ENCODE results near the gene SPATA6. TPM values are rescaled to one million over a fixed set of nuclear protein-coding genes. Genes with fewer than 3 reads are reported as not detected.

SPATA6 gene
- total and polyA plus RNA-seq, 4 donors: 1.1 to 5.5 (median 2.4) TPM

GRCh38 chr1:48495911-48496310 lies 23.9 kb upstream of the SPATA6 start:
- 97% methylated on average over 3 of the region's 3 CpGs for WGBS
- Histone ChIP-seq H3K27ac (ENCODE audit: low read depth in 1 of 2, low read length in 2 of 2) (no peak overlapping the region), H3K27me3 (ENCODE audit: control insufficient read depth in 4 of 4, insufficient read depth in 4 of 4, low read length in 3 of 4) (no peaks in the 10 kb centered on the region), H3K36me3 (ENCODE audit: control insufficient read depth in 4 of 4, insufficient read depth in 3 of 4, low read depth in 1 of 4, low read length in 3 of 4) (no peaks in the 10 kb centered on the region), H3K4me3 (ENCODE audit: low read depth in 1 of 3, low read length in 3 of 3) (no peak overlapping the region), H3K9ac (ENCODE audit: low read depth in 1 of 2, low read length in 2 of 2) (no peak overlapping the region), H3K9me3 (ENCODE audit: control insufficient read depth in 4 of 4, low read length in 3 of 4) (no peaks in the 10 kb centered on the region), H3K4me1 (ENCODE audit: control insufficient read depth in 4 of 4, insufficient read depth in 4 of 4, low read length in 3 of 4) (peaks cover 0 to 5% (median 1%) of the 10 kb centered on the region in 4 donors)
- TF ChIP-seq REST (IDR thresholded peaks at IDR 0.05) (no peak), TAF1 (conservative IDR thresholded peaks at IDR 0.05) (no peak), RXRA (IDR thresholded peaks at IDR 0.05) (no peak), ATF3 (IDR thresholded peaks at IDR 0.05) (no peak), JUND (IDR thresholded peaks at IDR 0.05) (no peak), CTCF (IDR thresholded peaks at IDR 0.05; ENCODE audit: low read depth, low read length, missing input control) (no peak), MAX (IDR thresholded peaks at IDR 0.05) (no peak), HNF4G (IDR thresholded peaks at IDR 0.05) (no peak)
- no peak for DNase-seq (ENCODE audit: low spot score)

- 89% methylated on average over 1 of the region's 1 CpG for WGBS
- no peak for DNase-seq (ENCODE audit: low spot score)
- no peak overlapping the region for H3K27ac ChIP-seq (ENCODE audit: low read depth in 1 of 2, low read length in 2 of 2)
Observed at GRCh38 chr1:48495166-48495565, 23.2 kb upstream of the SPATA6 start.

More at GRCh38 chr1:48495166-48495565, 23.2 kb upstream of the SPATA6 start:
- no peaks in the 10 kb centered on the region for H3K9me3 ChIP-seq (ENCODE audit: control insufficient read depth in 4 of 4, low read length in 3 of 4)
- H3K4me1 ChIP-seq (ENCODE audit: control insufficient read depth in 4 of 4, insufficient read depth in 4 of 4, low read length in 3 of 4): peaks cover 0 to 5% (median 1%) of the 10 kb centered on the region in 4 donors
- no peak overlapping the region for H3K9ac ChIP-seq (ENCODE audit: low read depth in 1 of 2, low read length in 2 of 2)
- H3K27me3 ChIP-seq (ENCODE audit: control insufficient read depth in 4 of 4, insufficient read depth in 4 of 4, low read length in 3 of 4): no peaks in the 10 kb centered on the region
- no peak overlapping the region for H3K4me3 ChIP-seq (ENCODE audit: low read depth in 1 of 3, low read length in 3 of 3)
- TF ChIP-seq NR2F2 (IDR thresholded peaks at IDR 0.05) (no peak), RXRA (IDR thresholded peaks at IDR 0.05) (no peak), ATF3 (IDR thresholded peaks at IDR 0.05) (no peak), TAF1 (conservative IDR thresholded peaks at IDR 0.05) (no peak), REST (IDR thresholded peaks at IDR 0.05) (no peak)
- H3K36me3 ChIP-seq (ENCODE audit: control insufficient read depth in 4 of 4, insufficient read depth in 3 of 4, low read depth in 1 of 4, low read length in 3 of 4): no peaks in the 10 kb centered on the region

All from liver (tissue), 9 donors.